Measurements from ENCODE around the gene ZFP62.
"Not testable (repeated sequence)": the region's sequence is repeated elsewhere in the genome, so short reads cannot be mapped to it uniquely, and the experiment has no call there.

The ZFP62 gene

DNA sequence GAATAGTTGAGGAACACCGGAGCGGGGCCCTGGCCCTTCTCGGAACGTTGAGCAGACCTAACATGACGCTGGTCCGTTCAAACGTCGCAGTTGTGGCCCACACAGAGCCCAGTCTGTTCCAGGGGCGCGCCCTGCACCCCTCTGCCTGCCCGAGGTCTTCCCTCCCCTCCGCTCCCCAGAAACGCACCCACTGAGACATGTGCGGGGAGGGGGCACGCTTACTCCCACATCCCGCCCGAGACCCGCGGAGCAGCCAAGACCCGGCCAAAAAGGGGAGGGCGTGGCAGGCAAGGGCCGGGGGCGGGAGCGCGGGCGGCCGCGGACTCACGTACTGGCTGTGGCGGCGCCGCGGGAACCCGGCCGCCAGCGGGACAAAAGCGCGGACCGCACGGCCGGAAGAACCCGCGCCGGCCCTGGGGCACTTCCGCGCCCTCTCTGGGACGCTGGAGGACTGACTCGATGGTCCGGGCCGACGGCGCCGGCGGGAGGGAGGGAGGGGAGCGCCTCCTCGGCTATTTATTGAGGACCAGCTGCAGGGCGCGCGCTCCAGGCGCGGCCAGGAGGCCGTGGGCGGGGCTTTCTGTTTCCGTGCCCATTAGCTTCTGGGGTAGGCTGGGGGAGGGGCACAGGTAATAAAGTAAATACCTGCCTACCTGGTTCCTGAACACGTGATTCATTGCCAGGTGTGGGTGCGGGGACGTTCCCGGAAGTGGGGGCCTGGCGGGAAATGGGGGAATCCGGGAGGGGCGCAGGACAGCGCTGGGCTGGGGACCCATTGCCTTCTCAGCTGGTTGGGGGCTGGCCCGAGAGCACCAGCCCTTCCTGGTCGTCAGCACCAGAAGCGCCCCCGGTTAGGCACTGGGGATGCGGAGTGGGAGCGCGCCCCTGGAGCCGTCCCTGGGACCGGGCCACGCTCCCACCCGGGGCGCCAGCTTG is at the start of gene ZFP62:
Gene ZFP62, minus strand, starts transcription at position 390 of the 936 bp plus-strand sequence. Its CDS starts 57 bp downstream, at position 333.
- H3K27ac Mint-ChIP-seq, result peak within 1 kb of the TSS; percentile 93
- peak; percentile 89 for DNase-seq (ENCODE audit: low spot score)
- H3K36me3 Mint-ChIP-seq (ENCODE audit: low read depth), result peaks cover 12% of the 10 kb centered on the region
- H3K4me3 Mint-ChIP-seq, result peak within 1 kb of the TSS; percentile 90
- peaks cover under 1% of the 10 kb centered on the region for H3K9me3 Mint-ChIP-seq
- H3K27me3 Mint-ChIP-seq (ENCODE audit: low read depth), result peaks cover 5% of the 10 kb centered on the region
- peaks cover 12% of the 10 kb centered on the region for H3K4me1 Mint-ChIP-seq (ENCODE audit: low read depth)

DNA sequence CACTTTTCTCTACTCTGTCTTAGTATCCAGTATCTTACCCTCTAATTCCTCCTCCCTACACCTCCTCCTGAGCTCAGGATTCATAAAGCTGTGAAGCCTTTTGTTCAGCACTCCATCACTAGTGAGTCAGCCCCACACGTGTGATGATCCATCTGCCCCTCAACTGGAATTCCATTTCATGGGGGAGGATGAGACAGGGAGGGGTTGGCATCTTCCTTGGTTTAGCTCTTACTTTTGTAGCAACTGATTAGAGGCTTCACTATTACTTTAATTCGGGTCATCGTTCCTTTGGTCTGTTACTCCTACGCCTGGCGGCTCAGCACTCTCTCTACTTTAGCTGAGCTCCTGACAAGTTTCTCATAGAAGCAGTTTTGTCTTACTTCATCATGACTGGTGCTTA is 49.7 kb upstream of the ZFP62 start:
- no peak for DNase-seq (ENCODE audit: low spot score)
- Mint-ChIP-seq H3K27ac (no peak overlapping the region), H3K4me1 (ENCODE audit: low read depth) (no peaks in the 10 kb centered on the region), H3K4me3 (no peak overlapping the region), H3K27me3 (ENCODE audit: low read depth) (no peaks in the 10 kb centered on the region), H3K36me3 (ENCODE audit: low read depth) (no peaks in the 10 kb centered on the region), H3K9me3 (no peaks in the 10 kb centered on the region)

GRCh38 chr5:180910182-180910581 is 49.1 kb upstream of the ZFP62 start:
- H3K36me3 Mint-ChIP-seq (ENCODE audit: low read depth), result no peaks in the 10 kb centered on the region
- no peaks in the 10 kb centered on the region for H3K27me3 Mint-ChIP-seq (ENCODE audit: low read depth)
- no peak overlapping the region for H3K4me3 Mint-ChIP-seq
- H3K9me3 Mint-ChIP-seq, result no peaks in the 10 kb centered on the region
- no peaks in the 10 kb centered on the region for H3K4me1 Mint-ChIP-seq (ENCODE audit: low read depth)
- no peak overlapping the region for H3K27ac Mint-ChIP-seq
- no peak for DNase-seq (ENCODE audit: low spot score)

DNA sequence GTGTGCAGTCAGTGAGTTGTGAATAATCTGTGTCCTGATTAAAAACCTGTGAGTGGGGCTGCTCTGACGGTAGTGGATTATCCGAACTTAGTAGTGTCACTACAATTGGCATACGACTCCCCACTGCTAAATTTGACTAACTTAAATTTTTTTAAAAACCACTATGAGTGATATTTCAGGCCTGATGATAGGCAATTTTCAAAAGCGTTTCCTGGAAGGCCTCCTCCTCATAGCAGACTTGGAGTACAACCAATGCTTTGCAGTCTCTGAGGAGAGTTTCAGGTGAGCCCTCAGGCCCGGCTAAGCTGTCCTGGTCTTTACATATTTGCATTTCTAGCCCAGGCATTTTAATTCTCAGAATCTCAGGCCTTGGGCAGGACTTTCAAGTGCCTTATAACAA is 48.7 kb upstream of the ZFP62 start:
- Mint-ChIP-seq H3K4me3 (no peak overlapping the region), H3K27me3 (ENCODE audit: low read depth) (no peaks in the 10 kb centered on the region), H3K4me1 (ENCODE audit: low read depth) (no peaks in the 10 kb centered on the region), H3K36me3 (ENCODE audit: low read depth) (no peaks in the 10 kb centered on the region), H3K9me3 (no peaks in the 10 kb centered on the region), H3K27ac (no peak overlapping the region)
- DNase-seq (ENCODE audit: low spot score), result no peak

DNA sequence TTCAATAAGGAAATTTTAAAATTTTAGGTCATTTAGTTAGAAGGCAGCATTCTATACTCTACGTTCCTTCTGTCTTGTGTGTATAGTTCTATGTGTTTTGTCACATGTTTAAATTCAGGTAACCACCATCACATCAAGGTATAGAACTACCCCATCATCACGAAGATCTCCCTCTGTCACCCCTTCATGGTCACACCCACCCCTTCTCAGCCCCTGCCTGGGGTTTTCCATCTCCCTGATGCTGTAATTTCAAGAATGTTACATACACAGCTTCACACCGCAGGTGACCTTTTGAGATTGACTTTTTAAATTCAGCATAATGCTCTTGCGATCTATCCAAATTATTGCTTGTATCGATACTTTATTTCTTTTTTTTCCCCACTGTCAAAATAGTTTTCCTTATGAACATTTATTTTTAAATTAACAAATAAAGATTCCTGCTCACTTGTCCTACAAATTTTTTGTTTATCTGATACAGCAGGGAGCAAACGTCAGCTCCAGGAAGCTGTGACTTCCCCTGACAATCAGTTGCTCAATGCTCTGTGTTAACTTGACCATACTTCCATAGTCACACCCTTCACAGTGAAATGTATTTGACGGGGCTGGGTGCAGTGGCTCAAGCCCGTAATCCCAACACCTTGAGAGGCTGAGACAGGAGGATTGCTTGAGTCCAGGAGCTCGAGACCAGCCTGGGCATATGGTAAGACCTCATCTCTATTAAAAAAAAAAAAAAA is 48.1 kb upstream of the ZFP62 start:
- DNase-seq (ENCODE audit: low spot score), result peak; percentile 5
- Mint-ChIP-seq H3K36me3 (ENCODE audit: low read depth) (no peaks in the 10 kb centered on the region), H3K9me3 (no peaks in the 10 kb centered on the region), H3K27me3 (ENCODE audit: low read depth) (no peaks in the 10 kb centered on the region), H3K27ac (no peak overlapping the region), H3K4me3 (no peak overlapping the region), H3K4me1 (ENCODE audit: low read depth) (no peaks in the 10 kb centered on the region)

DNA sequence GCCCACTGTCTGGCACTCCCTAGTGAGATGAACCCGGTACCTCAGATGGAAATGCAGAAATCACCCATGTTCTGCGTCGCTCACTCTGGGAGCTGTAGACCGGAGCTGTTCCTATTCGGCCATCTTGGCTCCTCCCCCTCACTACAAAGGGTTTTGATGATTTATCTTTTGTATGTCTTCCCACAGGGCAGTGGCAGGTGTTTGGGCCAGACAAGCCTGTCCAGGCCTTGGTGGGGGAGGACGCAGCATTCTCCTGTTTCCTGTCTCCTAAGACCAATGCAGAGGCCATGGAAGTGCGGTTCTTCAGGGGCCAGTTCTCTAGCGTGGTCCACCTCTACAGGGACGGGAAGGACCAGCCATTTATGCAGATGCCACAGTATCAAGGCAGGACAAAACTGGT is 47.3 kb upstream of the ZFP62 start:
- no peak for DNase-seq (ENCODE audit: low spot score)
- Mint-ChIP-seq H3K9me3 (no peaks in the 10 kb centered on the region), H3K27ac (no peak overlapping the region), H3K4me1 (ENCODE audit: low read depth) (no peaks in the 10 kb centered on the region), H3K36me3 (ENCODE audit: low read depth) (no peaks in the 10 kb centered on the region), H3K4me3 (no peak overlapping the region), H3K27me3 (ENCODE audit: low read depth) (no peaks in the 10 kb centered on the region)

DNA sequence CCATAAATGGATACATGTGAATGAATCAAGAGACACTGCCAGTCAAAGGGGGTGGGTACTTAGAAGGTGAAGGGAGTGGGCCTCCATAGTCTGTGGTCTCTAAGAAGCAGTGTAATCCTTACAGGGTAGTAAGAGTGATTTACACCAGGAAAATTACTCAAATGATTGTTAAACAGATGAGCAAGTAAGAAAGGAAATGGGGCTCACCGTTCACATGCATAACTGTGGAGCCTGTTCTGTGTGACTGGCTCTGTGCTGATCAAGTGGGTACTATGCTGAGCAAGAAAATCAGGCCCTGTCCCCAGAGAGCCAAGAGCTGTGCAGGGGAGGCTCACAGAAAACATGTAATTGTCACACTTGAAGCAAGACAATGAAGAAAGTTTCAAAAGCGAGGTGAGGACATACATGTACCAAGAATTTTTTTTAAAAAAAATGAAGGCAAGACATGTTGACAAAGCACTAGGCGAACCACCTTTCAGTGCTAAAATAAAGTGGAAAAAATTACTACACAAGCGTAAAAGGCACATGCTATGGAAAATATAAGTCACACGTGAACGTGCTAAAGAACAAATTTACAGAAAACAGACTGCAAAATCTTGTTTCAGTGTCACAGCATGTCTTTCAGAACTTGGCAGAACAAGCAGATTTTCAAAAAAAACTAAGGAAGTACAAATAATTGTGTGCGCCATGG is 40.4 kb upstream of the ZFP62 start:
- Mint-ChIP-seq H3K4me3 (no peak overlapping the region), H3K27ac (no peak overlapping the region), H3K4me1 (ENCODE audit: low read depth) (no peaks in the 10 kb centered on the region)

GRCh38 chr5:180900178-180900577 is 39.1 kb upstream of the ZFP62 start:
- Mint-ChIP-seq H3K27me3 (ENCODE audit: low read depth) (no peaks in the 10 kb centered on the region), H3K9me3 (no peaks in the 10 kb centered on the region), H3K4me1 (ENCODE audit: low read depth) (no peaks in the 10 kb centered on the region), H3K27ac (no peak overlapping the region), H3K4me3 (no peak overlapping the region), H3K36me3 (ENCODE audit: low read depth) (no peaks in the 10 kb centered on the region)
- DNase-seq (ENCODE audit: low spot score), result no peak

More for the DNA sequence above, 40.4 kb upstream of the ZFP62 start:
- H3K9me3 Mint-ChIP-seq, result no peaks in the 10 kb centered on the region
- no peaks in the 10 kb centered on the region for H3K27me3 Mint-ChIP-seq (ENCODE audit: low read depth)
- DNase-seq (ENCODE audit: low spot score), result no peak
- no peaks in the 10 kb centered on the region for H3K36me3 Mint-ChIP-seq (ENCODE audit: low read depth)

DNA sequence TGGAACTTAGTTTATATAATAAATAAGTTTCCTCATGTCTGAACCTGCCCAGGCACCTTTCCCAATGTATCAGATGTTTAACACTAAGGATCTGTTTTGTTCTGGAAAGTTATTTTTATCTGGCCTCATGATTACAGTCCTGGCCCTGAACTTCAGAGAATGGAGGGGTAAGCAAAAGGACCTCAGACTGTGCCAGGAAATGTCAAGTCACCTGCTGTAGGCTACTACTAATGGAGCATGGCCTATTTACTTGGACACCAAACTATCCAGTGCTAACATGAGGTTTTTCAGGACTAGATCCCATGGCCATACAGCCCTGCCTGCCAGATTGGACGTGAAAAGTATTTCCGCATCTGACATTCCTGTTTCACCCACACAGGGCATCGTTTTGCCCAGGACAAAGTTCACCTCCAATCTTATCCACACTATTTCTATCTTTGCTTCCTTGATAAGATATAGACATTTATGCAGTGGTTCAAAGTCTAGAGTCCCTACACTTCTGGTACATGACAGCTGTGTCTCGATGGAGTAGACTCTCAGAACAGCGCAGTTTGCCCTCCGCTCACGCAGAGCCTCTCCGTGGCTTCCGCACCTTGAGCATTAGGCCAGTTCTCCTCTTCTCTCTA is 37.7 kb upstream of the ZFP62 start, which contains the start of gene BTNL8:
Gene BTNL8, plus strand, starts transcription at position 539 of the 626 bp plus-strand sequence. CDS start 152 bp downstream, outside the sequence.
- H3K27ac Mint-ChIP-seq, result no peak within 1 kb of the TSS
- no peak for DNase-seq (ENCODE audit: low spot score)
- no peaks in the 10 kb centered on the region for H3K9me3 Mint-ChIP-seq
- no peak within 1 kb of the TSS for H3K4me3 Mint-ChIP-seq
- H3K36me3 Mint-ChIP-seq (ENCODE audit: low read depth), result no peaks in the 10 kb centered on the region
- H3K4me1 Mint-ChIP-seq (ENCODE audit: low read depth), result no peaks in the 10 kb centered on the region
- H3K27me3 Mint-ChIP-seq (ENCODE audit: low read depth), result no peaks in the 10 kb centered on the region

DNA sequence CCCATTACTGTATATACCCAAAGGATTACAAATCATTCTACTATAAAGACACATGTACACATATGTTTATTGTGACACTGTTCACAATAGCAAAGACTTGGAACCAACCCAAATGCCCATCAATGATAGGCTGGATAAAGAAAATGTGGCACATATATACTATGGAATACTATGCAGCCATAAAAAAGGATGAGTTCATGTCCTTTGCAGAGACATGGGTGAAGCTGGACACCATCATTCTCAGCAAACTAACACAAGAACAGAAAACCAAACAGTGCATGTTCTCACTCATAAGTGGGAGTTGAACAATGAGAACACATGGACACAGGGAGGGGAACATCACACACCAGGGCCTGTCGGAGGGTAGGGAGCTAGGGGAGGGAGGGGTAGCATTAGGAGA is 34.3 kb upstream of the ZFP62 start:
- H3K9me3 Mint-ChIP-seq; H3K4me1 Mint-ChIP-seq (ENCODE audit: low read depth); H3K4me3 Mint-ChIP-seq; H3K36me3 Mint-ChIP-seq (ENCODE audit: low read depth); DNase-seq (ENCODE audit: low spot score); H3K27ac Mint-ChIP-seq: not testable (repeated sequence)
- H3K27me3 Mint-ChIP-seq (ENCODE audit: low read depth), result peaks cover 16% of the 10 kb centered on the region

GRCh38 chr5:180889381-180889780 is 28.3 kb upstream of the ZFP62 start:
- no peak for DNase-seq (ENCODE audit: low spot score)
- Mint-ChIP-seq H3K27ac (no peak overlapping the region), H3K4me3 (no peak overlapping the region), H3K36me3 (ENCODE audit: low read depth) (no peaks in the 10 kb centered on the region), H3K9me3 (no peaks in the 10 kb centered on the region), H3K4me1 (ENCODE audit: low read depth) (no peaks in the 10 kb centered on the region), H3K27me3 (ENCODE audit: low read depth) (peaks cover 23% of the 10 kb centered on the region)

DNA sequence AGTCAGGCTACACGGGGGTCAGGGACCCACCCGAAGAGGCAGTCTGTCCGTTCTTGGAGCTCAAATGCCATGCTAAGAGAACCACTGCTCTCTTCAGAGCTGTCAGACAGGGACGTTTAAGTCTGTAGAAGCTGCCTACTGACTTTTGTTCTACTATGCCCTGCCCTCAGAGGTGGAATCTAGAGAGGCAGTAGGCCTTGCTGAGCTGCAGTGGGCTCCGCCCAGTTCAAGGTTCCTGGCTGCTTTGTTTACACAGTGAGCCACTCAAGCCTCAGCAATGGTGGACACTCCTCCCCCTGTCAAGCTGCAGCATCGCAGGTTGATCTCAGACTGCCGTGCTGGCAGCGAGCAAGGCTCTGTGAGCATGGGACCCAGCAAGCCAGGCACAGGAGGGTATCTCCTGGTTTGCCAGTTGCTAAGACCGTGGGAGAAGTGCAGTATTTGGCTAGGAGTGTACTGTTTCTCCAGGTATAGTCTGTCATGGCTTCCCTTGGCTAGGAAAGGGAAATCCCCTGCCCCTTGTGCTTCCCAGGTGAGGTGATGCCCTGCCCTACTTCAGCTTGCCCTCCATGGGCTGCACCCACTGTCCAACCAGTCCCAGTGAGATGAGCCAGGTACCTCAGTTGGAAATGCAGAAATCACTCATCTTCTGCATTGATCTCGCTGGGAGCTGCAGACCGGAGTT is 24.9 kb upstream of the ZFP62 start:
- H3K4me3 Mint-ChIP-seq; H3K9me3 Mint-ChIP-seq; DNase-seq (ENCODE audit: low spot score); H3K36me3 Mint-ChIP-seq (ENCODE audit: low read depth); H3K4me1 Mint-ChIP-seq (ENCODE audit: low read depth); H3K27ac Mint-ChIP-seq: not testable (repeated sequence)
- peaks cover 25% of the 10 kb centered on the region for H3K27me3 Mint-ChIP-seq (ENCODE audit: low read depth)

GRCh38 chr5:180875860-180876426 is 14.9 kb upstream of the ZFP62 start:
- no peak overlapping the region for H3K4me3 Mint-ChIP-seq
- DNase-seq (ENCODE audit: low spot score), result no peak
- no peaks in the 10 kb centered on the region for H3K36me3 Mint-ChIP-seq (ENCODE audit: low read depth)
- no peaks in the 10 kb centered on the region for H3K9me3 Mint-ChIP-seq
- no peak overlapping the region for H3K27ac Mint-ChIP-seq
- peaks cover 9% of the 10 kb centered on the region for H3K4me1 Mint-ChIP-seq (ENCODE audit: low read depth)
- peaks cover 14% of the 10 kb centered on the region for H3K27me3 Mint-ChIP-seq (ENCODE audit: low read depth)

Data from T-helper 2 cell treated with Interferon-gamma antibody and Interleukin-4, amounts not matched to agents 5 μg/mL and 100 μg/mL, for 36 hours (primary cell).